Testis (tissue), 2 donors: ENCODE results near the gene TM4SF1.

Experiments
- POLR2A ChIP-seq: fragments of 450-650 bp; IDR thresholded peaks from one replicate; pipeline ENCODE4 v1.6.1; 2017; ENCODE audit warnings: antibody characterized with exemption, mild to moderate bottlenecking, moderate library complexity
- TF ChIP-seq, protein P1 (sequence below), 3 experiments: fragments of 450-650 bp in 2 of 3; fragments of 200-600 bp in 1 of 3; sonication (generic) in 1 of 3; IDR thresholded peaks; one replicate each; pipeline ENCODE4 v1.5.1; 2016 to 2019; ENCODE audit warnings: antibody characterized with exemption in 3 of 3, mild to moderate bottlenecking in 2 of 3, moderate library complexity in 1 of 3

DNA sequence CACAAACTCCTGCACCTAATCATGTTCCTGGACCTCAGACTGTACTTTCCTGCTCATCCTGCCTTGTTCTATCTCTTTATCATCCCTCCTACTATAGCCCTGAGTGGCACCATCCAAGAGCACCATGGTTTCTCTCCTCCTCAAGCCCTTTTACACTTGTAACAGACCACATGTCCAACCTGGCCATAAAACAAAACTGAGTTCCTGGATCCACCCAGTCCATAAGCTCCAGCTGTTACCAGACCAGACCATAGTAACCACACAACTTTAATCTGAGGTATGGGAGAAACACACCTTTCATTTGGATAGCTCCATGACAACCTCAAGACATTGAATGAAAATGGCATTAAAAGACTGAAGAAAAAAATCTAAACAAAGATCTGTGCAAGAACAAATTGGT is 53.1 kb downstream of the TM4SF1 start:
- TF ChIP-seq POLR2A, result no peak
- TF ChIP-seq, protein P1, sequence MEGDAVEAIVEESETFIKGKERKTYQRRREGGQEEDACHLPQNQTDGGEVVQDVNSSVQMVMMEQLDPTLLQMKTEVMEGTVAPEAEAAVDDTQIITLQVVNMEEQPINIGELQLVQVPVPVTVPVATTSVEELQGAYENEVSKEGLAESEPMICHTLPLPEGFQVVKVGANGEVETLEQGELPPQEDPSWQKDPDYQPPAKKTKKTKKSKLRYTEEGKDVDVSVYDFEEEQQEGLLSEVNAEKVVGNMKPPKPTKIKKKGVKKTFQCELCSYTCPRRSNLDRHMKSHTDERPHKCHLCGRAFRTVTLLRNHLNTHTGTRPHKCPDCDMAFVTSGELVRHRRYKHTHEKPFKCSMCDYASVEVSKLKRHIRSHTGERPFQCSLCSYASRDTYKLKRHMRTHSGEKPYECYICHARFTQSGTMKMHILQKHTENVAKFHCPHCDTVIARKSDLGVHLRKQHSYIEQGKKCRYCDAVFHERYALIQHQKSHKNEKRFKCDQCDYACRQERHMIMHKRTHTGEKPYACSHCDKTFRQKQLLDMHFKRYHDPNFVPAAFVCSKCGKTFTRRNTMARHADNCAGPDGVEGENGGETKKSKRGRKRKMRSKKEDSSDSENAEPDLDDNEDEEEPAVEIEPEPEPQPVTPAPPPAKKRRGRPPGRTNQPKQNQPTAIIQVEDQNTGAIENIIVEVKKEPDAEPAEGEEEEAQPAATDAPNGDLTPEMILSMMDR (IDR thresholded peaks at IDR 0.05), result no peak
